ENCODE results near the gene FBXL12. TPM values are rescaled to one million over a fixed set of nuclear protein-coding genes. Genes with fewer than 3 reads are reported as not detected.
"Not testable (repeated sequence)": the region's sequence is repeated elsewhere in the genome, so short reads cannot be mapped to it uniquely, and the experiment has no call there.

The FBXL12 gene
- total and polyA plus RNA-seq, 2 donors (not counting 1 experiment from before 2014, with no cell fraction given), result 41.5 to 79.4 TPM

DNA sequence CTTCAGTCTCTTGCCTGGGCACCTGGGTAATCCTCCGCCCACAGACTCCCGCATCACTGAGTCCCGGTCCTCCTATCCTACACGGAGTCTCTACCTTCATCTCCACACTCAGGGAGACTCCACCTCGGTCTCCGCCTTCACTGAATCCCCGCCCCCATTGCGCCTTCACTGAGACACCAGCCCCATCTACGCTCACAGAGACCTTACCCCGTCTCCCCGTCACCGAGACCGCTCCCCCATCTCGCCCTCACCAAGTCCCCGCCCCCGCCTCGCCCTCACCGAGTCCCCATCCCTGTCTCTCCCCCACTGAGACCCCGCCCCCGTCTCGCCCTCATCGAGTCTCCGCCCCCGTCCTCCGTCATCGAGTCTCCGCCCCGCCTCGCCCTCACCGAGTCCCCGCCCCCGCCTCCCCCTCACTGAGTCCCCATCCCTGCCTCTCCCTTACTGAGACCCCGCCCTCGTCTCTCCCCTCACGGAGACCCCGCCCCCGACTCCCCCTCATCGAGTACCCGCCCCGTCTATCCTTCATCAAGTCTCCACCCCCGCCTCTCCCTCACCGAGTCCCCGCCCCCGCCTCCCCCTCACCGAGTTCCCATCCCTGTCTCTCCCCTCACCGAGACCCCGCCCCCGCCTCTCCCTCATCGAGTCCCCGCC, 27.2 kb downstream of the FBXL12 start:
- H3K4me1 Mint-ChIP-seq, result peaks cover 18% of the 10 kb centered on the region
- Histone ChIP-seq H3K4me3 (ENCODE audit: control extremely low read depth in 1 of 5, extremely low read depth in 1 of 5, insufficient read depth in 1 of 5, low read depth in 2 of 5, low read length in 4 of 5) (peak overlapping the region; percentile 13 to 93 (median 62)), H3K4me1 (ENCODE audit: control insufficient read depth in 2 of 2, insufficient read depth in 2 of 2, low read length in 2 of 2) (peaks cover 4 to 25% of the 10 kb centered on the region in 2 donors), H3K9ac (ENCODE audit: low read length) (peak overlapping the region; percentile 89), H3K9me3 (ENCODE audit: control extremely low read depth in 1 of 3, control insufficient read depth in 2 of 3, insufficient read depth in 1 of 3, low read length in 2 of 3) (peaks cover 0 to 10% (median 0%) of the 10 kb centered on the region in 3 donors), H3K79me2 (ENCODE audit: control insufficient read depth, insufficient read depth, low read length) (no peaks in the 10 kb centered on the region), H3K4me2 (replicated peaks; ENCODE audit: low read depth, low read length, poor library complexity, severe bottlenecking) (peak overlapping the region; percentile 92), H2AFZ (ENCODE audit: insufficient read depth, low read depth, low read length, poor library complexity, severe bottlenecking) (peak overlapping the region; percentile 90), H4K20me1 (ENCODE audit: control insufficient read depth, insufficient read depth, low read length, poor library complexity, severe bottlenecking) (no peaks in the 10 kb centered on the region), H3K36me3 (replicated peaks in 1 of 2; ENCODE audit: control extremely low read depth in 1 of 2, control insufficient read depth in 1 of 2, extremely low read depth in 1 of 2, insufficient read depth in 2 of 2, low read length in 1 of 2) (no peaks in the 10 kb centered on the region), H3K27me3 (replicated peaks in 1 of 4; ENCODE audit: control extremely low read depth in 1 of 4, control insufficient read depth in 3 of 4, insufficient read depth in 4 of 4, low read length in 3 of 4) (no peaks in the 10 kb centered on the region), H3K27ac (ENCODE audit: low read length in 2 of 2) (peak overlapping the region; percentile 80 to 94)
- peak; percentile 54 for ATAC-seq (ENCODE audit: low read depth)
- no peak for TF ChIP-seq EZH2 (IDR thresholded peaks at IDR 0.05; ENCODE audit: borderline replicate concordance, insufficient read depth, low read depth, low read length, poor library complexity, severe bottlenecking)
- peak overlapping the region; percentile 90 for H3K4me3 Mint-ChIP-seq
- H3K27me3 Mint-ChIP-seq, result no peaks in the 10 kb centered on the region
- ChIA-PET POLR2A (no interaction called here), CTCF (no interaction called here)
- intact Hi-C loops (cut with micrococcal nuclease), result loop anchor here (1.0 to 10.0 kb wide), 9 partner anchors 23 to 482 kb away; partner anchors contain the start of genes FBXL12, PIN1, ZNF121 and ZNF559
- DNase-seq, result peak; percentile 93
- peaks cover 2% of the 10 kb centered on the region for H3K9me3 Mint-ChIP-seq (ENCODE audit: insufficient read depth)
- 0% methylated on average over 18 of the region's 50 CpGs for WGBS (ENCODE audit: insufficient coverage)
- peak overlapping the region; percentile 86 for H3K27ac Mint-ChIP-seq

DNA sequence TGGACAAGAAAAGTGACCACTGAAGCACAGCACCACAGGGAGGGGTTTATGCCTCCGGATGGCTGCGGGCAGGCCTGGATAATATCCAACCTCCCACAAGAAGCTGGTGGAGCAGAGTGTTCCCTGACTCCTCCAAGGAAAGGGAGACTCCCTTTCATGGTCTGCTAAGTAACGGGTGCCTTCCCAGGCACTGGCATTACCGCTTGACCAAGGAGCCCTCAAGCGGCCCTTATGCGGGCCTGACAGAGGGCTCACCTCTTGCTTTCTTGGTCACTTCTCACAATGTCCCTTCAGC, 27.9 kb downstream of the FBXL12 start:
- intact Hi-C loops (cut with micrococcal nuclease), result loop anchor here (10.0 kb wide), 2 partner anchors 116 to 386 kb away; partner anchors contain the start of gene ZNF562
- H3K36me3 ChIP-seq (replicated peaks in 1 of 2; ENCODE audit: control extremely low read depth in 1 of 2, control insufficient read depth in 1 of 2, extremely low read depth in 1 of 2, insufficient read depth in 2 of 2, low read length in 1 of 2); H3K79me2 ChIP-seq (ENCODE audit: control insufficient read depth, insufficient read depth, low read length); H3K27me3 Mint-ChIP-seq; H3K9me3 Mint-ChIP-seq (ENCODE audit: insufficient read depth); DNase-seq; POLR2A ChIA-PET; H3K27me3 ChIP-seq (replicated peaks in 1 of 4; ENCODE audit: control extremely low read depth in 1 of 4, control insufficient read depth in 3 of 4, insufficient read depth in 4 of 4, low read length in 3 of 4); H2AFZ ChIP-seq (ENCODE audit: insufficient read depth, low read depth, low read length, poor library complexity, severe bottlenecking); CTCF ChIA-PET; H3K27ac Mint-ChIP-seq; H3K27ac ChIP-seq (ENCODE audit: low read length in 2 of 2); H4K20me1 ChIP-seq (ENCODE audit: control insufficient read depth, insufficient read depth, low read length, poor library complexity, severe bottlenecking); ATAC-seq (ENCODE audit: low read depth): not testable (repeated sequence)
- peak overlapping the region in 3 of 5 experiments; percentile 49 to 62 (median 52) for H3K4me3 ChIP-seq (ENCODE audit: control extremely low read depth in 1 of 5, extremely low read depth in 1 of 5, insufficient read depth in 1 of 5, low read depth in 2 of 5, low read length in 4 of 5)
- H3K4me2 ChIP-seq (replicated peaks; ENCODE audit: low read depth, low read length, poor library complexity, severe bottlenecking), result peak overlapping the region; percentile 92
- 100% methylated on average over 2 of the region's 6 CpGs for WGBS (ENCODE audit: insufficient coverage)
- peaks cover 0 to 10% (median 0%) of the 10 kb centered on the region in 3 donors for H3K9me3 ChIP-seq (ENCODE audit: control extremely low read depth in 1 of 3, control insufficient read depth in 2 of 3, insufficient read depth in 1 of 3, low read length in 2 of 3)
- Mint-ChIP-seq H3K4me1 (peaks cover 20% of the 10 kb centered on the region), H3K4me3 (peak overlapping the region; percentile 32)
- H3K9ac ChIP-seq (ENCODE audit: low read length), result peak overlapping the region; percentile 56
- H3K4me1 ChIP-seq (ENCODE audit: control insufficient read depth in 2 of 2, insufficient read depth in 2 of 2, low read length in 2 of 2), result peaks cover 8 to 27% of the 10 kb centered on the region in 2 donors

DNA sequence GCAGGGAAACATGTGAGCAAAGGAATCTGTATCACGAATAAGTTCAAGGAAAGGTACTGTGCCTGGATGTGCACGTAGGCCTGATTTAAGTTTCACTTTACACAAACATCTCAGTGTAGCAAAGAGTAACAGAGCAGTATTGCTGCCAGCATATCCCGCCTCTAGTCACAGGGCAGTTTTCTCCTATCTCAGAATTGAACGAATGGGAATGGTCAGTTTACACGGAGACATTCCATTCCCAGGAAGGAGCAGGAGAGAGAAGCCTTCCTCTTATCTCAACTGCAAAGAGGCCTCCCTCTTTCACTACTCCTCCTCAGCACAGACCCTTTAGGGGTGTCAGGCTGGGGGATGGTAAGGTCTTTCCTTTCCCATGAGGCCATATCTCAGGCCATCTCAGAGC, 29.3 kb downstream of the FBXL12 start:
- H3K27me3 Mint-ChIP-seq; DNase-seq; H3K9ac ChIP-seq (ENCODE audit: low read length); ATAC-seq (ENCODE audit: low read depth); H3K27me3 ChIP-seq (replicated peaks in 1 of 4; ENCODE audit: control extremely low read depth in 1 of 4, control insufficient read depth in 3 of 4, insufficient read depth in 4 of 4, low read length in 3 of 4); H3K4me3 ChIP-seq (ENCODE audit: control extremely low read depth in 1 of 5, extremely low read depth in 1 of 5, insufficient read depth in 1 of 5, low read depth in 2 of 5, low read length in 4 of 5); H4K20me1 ChIP-seq (ENCODE audit: control insufficient read depth, insufficient read depth, low read length, poor library complexity, severe bottlenecking); CTCF ChIA-PET; H3K27ac ChIP-seq (ENCODE audit: low read length in 2 of 2); H3K9me3 Mint-ChIP-seq (ENCODE audit: insufficient read depth); H3K4me2 ChIP-seq (replicated peaks; ENCODE audit: low read depth, low read length, poor library complexity, severe bottlenecking); POLR2A ChIA-PET; intact Hi-C loops (cut with micrococcal nuclease); H3K36me3 ChIP-seq (replicated peaks in 1 of 2; ENCODE audit: control extremely low read depth in 1 of 2, control insufficient read depth in 1 of 2, extremely low read depth in 1 of 2, insufficient read depth in 2 of 2, low read length in 1 of 2); H2AFZ ChIP-seq (ENCODE audit: insufficient read depth, low read depth, low read length, poor library complexity, severe bottlenecking); H3K79me2 ChIP-seq (ENCODE audit: control insufficient read depth, insufficient read depth, low read length): not testable (repeated sequence)
- Histone ChIP-seq H3K4me1 (ENCODE audit: control insufficient read depth in 2 of 2, insufficient read depth in 2 of 2, low read length in 2 of 2) (peaks cover 8 to 29% of the 10 kb centered on the region in 2 donors), H3K9me3 (ENCODE audit: control extremely low read depth in 1 of 3, control insufficient read depth in 2 of 3, insufficient read depth in 1 of 3, low read length in 2 of 3) (peaks cover 0 to 10% (median 0%) of the 10 kb centered on the region in 3 donors)
- H3K4me1 Mint-ChIP-seq, result peaks cover 26% of the 10 kb centered on the region
- peak overlapping the region; percentile 6 for H3K27ac Mint-ChIP-seq
- peak overlapping the region; percentile 23 for H3K4me3 Mint-ChIP-seq
- WGBS (ENCODE audit: insufficient coverage), result no CpG with 5 or more reads among the region's 5 CpGs
